ENCODE results near the gene HSD11B1.
"Not testable (repeated sequence)": the region's sequence is repeated elsewhere in the genome, so short reads cannot be mapped to it uniquely, and the experiment has no call there.

HSD11B1 gene

GRCh38 chr1:209689477-209689876 lies 15.2 kb upstream of the HSD11B1 start:
- DNase-seq (ENCODE audit: extremely low spot score, insufficient read length, low read depth): no peak
- no peak for FAIRE-seq

DNA sequence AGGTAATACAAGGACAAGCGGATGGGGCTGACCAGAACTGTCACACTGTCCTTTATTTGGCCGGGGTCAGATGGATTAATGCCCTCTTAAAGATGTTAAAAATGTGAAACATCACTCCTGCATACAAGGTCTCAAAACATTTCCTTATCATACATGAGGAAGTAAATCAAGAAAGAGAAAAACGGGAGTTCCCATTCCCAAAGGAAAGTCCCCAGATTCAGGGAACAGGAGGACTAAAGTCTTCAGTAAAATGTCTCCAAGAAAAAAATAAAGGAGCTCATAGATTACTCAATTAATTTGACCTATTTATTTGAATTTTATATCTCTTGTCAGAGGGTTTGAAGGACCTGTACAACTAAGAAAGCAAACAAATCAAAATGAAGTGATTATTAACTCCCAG lies 13.4 kb upstream of the HSD11B1 start:
- DNase-seq (ENCODE audit: extremely low spot score, insufficient read length, low read depth) (no peak), FAIRE-seq (no peak)

DNA sequence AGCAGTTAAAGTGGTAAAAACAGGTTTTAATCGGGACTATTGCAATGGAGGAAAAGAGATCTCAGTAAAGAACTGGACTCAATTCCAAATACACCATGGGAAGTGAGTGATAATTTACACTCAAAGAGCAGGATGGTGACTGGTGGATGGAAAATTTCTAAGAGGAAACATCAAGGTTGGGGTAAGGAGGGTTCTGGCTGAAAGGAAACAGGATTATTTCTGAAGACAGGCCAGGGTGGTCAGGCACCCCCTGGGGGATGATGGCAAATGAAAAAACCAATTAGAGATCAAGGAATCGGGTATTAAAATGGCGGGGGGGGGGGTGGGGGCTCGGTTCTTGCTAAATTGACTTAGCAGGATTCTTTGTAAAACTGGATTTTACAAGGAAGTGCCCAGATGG lies 12.3 kb upstream of the HSD11B1 start:
- DNase-seq (ENCODE audit: extremely low spot score, insufficient read length, low read depth): no peak
- FAIRE-seq: no peak

- FAIRE-seq: peak; percentile 85
- DNase-seq (ENCODE audit: extremely low spot score, insufficient read length, low read depth): peak; percentile 46
These were observed 11.7 kb upstream of the HSD11B1 start for GRCh38 chr1:209692745-209693504.

GRCh38 chr1:209696673-209697072 lies 8.0 kb upstream of the HSD11B1 start:
- FAIRE-seq (no peak), DNase-seq (ENCODE audit: extremely low spot score, insufficient read length, low read depth) (no peak)

- FAIRE-seq: no peak
- DNase-seq (ENCODE audit: extremely low spot score, insufficient read length, low read depth): no peak
These were observed 7.5 kb upstream of the HSD11B1 start for GRCh38 chr1:209697126-209697525.

DNA sequence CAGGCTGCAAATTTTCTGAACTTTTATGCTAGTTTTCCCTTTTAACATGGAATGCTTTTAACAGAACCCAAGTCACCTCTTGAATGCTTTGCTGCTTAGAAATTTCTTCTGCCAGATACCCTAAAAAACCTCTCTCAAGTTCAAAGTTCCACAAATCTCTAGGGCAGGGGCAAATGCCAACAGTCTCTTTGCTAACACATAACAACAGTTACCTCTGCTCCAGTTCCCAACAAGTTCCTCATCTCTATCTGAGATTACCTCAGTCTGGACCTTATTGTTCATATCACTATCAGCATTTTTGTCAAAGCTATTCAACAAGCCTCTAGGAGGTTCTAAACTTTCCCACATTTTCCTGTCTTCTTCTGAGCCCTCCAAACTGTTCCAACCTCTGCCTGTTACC lies 4.0 kb upstream of the HSD11B1 start:
- not testable (repeated sequence) for DNase-seq (ENCODE audit: extremely low spot score, insufficient read length, low read depth); FAIRE-seq

GRCh38 chr1:209702832-209703231 lies 1.8 kb upstream of the HSD11B1 start:
- DNase-seq (ENCODE audit: extremely low spot score, insufficient read length, low read depth) (no peak), FAIRE-seq (no peak)

DNA sequence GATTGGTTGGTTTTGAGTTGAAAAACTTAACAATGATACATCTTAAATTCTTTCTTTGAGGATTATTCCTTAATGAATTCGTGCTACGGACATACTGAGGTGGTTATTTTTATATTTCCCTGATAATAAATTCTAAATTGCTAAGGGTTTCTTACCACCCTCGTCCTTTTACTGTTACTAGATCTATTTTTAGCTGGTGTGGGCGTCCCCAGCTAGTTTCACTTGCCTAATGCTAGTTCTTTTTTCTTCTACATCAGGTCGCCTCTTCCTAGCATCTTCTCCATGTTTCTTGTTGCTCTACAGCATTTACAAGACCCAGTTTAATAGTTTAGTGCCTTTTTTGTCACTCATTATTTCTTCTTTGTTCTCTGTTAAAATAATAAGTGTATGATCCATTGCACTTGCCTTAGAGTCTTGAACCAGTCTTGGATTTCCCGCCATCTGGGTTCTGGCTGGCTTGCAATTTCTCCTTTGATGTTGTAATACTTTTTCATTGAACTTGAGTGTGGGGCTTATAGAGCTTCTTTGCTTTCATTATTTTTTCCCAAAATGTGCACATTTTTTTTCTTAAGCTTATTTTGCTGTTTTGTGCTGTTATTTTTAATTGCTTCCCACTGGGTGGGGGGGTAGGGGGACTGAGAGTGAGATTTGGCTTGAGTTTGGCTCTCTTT lies 677 bp upstream of the HSD11B1 start:
- peak; percentile 59 for FAIRE-seq

GRCh38 chr1:209705033-209705598 lies 470 bp downstream of the HSD11B1 start:
- FAIRE-seq (no peak), DNase-seq (ENCODE audit: extremely low spot score, insufficient read length, low read depth) (no peak)

More for the DNA sequence above, 677 bp upstream of the HSD11B1 start:
- DNase-seq (ENCODE audit: extremely low spot score, insufficient read length, low read depth): no peak

- no peak for DNase-seq (ENCODE audit: extremely low spot score, insufficient read length, low read depth)
- FAIRE-seq: no peak
These were observed 2.0 kb downstream of the HSD11B1 start for GRCh38 chr1:209706622-209707021.

GRCh38 chr1:209707308-209707707 lies 2.7 kb downstream of the HSD11B1 start:
- FAIRE-seq (no peak), DNase-seq (ENCODE audit: extremely low spot score, insufficient read length, low read depth) (no peak)

DNA sequence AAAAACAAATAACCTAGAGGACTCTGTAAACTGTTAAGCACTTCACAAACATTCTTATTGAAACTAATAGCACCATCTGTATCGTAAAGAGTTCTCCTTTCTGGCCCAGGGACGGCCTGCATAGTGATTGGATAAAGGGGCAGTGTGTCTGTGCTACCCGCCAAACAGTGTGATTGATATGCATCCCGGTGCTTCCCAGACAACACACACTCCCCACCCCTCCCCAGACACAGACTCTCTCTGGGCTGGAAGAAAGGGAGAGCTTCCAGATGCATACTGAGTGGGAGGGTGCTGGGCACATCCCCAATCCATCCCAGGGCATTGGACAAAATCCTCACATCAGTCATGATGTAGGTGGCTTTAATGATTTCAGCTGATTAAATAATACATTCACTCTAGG lies 3.7 kb downstream of the HSD11B1 start:
- FAIRE-seq (no peak), DNase-seq (ENCODE audit: extremely low spot score, insufficient read length, low read depth) (no peak)

DNA sequence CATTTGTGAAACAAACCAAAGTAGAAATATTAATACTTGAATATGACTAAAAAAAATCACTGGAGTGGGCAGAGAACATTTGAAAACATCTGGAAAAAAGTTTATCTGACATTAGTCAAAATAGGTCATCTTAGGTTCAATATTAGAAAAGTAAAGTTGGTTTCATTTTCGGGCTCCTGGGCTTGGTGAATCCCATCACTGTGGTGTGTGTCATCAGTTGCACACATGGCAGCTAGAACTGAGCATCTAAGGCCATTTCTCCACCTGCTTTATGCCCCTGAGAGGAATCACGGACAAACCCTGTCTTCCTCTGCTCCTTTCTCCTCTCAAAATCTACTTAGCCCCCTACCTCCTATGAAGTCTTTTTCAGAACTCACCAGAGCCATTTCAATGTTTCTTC lies 5.4 kb downstream of the HSD11B1 start:
- DNase-seq (ENCODE audit: extremely low spot score, insufficient read length, low read depth): no peak

DNA sequence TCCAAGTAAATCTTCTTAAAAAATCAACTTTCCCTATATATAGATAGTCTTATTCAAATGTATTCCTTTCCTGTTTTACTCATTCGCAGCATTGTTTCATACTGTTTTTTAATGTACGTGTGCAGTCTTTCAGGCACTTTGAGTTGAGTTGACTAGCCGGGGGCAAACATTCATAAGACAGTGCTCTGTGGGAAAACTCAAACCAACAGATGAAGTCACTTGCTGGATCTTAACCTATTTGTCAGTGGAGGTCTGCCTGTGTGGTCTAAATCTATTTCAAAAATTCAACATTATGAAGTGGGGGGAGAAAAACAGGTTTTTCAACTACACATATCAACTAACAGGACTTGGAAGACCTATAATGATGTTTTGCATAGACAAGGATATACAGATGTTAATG lies 6.2 kb downstream of the HSD11B1 start:
- DNase-seq (ENCODE audit: extremely low spot score, insufficient read length, low read depth): no peak
- FAIRE-seq: no peak

More for the DNA sequence above, 5.4 kb downstream of the HSD11B1 start:
- peak; percentile 56 for FAIRE-seq

- DNase-seq (ENCODE audit: extremely low spot score, insufficient read length, low read depth) (no peak), FAIRE-seq (no peak)
These were observed 9.7 kb downstream of the HSD11B1 start for GRCh38 chr1:209714338-209714737.

GRCh38 chr1:209715314-209715713 lies 10.7 kb downstream of the HSD11B1 start:
- DNase-seq (ENCODE audit: extremely low spot score, insufficient read length, low read depth): no peak
- no peak for FAIRE-seq

DNA sequence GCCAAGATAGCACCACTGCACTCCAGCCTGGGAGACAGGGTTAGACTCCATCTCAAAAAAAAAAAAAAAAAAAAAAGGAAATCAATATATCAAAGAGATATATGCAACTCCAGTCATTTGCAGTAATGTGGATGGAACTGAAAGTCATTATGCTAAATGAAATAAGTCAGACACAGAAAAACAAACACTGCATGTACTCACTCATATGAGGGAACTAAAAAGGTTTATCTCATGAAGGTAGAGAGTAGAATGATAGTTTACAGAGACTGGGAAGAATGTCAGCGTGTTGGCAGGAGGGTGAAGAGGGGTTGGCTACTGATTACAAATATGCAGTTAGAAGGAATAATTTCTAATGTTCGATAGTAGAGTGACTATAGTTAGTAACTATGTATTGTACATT lies 13.2 kb downstream of the HSD11B1 start:
- FAIRE-seq (no peak), DNase-seq (ENCODE audit: extremely low spot score, insufficient read length, low read depth) (no peak)

DNA sequence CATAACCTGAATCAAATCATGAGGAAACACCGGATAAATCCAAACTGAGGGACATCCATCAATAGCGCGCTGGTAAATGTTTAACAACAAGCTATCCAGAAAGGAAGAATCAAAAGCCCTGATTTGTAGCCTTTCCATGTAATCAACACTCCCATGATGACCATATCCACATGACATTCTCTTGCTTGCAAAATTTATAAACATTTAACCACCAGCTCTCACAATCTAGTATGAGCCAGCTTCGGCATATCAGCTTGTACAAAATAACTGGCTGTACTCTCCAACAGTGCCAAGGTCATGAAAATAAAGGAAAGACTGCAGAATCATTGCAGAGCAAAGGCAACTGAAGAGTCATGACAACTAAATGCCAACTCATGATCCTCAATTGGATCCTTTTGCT lies 15.7 kb downstream of the HSD11B1 start:
- FAIRE-seq: no peak
- no peak for DNase-seq (ENCODE audit: extremely low spot score, insufficient read length, low read depth)

DNA sequence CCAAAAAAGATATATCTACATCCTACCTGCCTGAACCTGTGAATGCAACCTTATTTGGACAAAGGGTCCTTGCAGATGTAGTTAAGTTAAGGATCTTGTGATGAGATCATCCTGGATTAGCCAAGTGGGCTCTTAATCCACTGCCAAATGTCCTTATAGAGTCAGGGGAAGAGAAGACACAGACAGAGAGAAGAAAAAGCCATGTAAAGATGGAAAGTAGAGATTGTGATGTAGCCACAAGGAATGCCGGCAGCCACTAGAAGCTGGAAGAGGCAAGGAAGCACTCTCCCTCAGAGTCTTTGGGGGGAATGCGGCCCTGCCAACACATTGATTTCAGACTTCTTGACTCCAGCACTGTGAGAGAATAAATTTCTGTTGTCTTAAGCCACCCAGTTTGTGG lies 16.2 kb downstream of the HSD11B1 start:
- no peak for DNase-seq (ENCODE audit: extremely low spot score, insufficient read length, low read depth)
- FAIRE-seq: no peak

GRCh38 chr1:209721323-209721722 lies 16.7 kb downstream of the HSD11B1 start:
- FAIRE-seq (no peak), DNase-seq (ENCODE audit: extremely low spot score, insufficient read length, low read depth) (no peak)

Data from GM18507 (cell line).